22Rv1 (cell line): Measurements from ENCODE around the gene PDE4B.

Source experiments
- CTCF ChIP-seq: fragments of 450-650 bp; IDR thresholded peaks from 2 replicates; pipeline ENCODE4 v1.5.1; 2017; ENCODE audit warnings: mild to moderate bottlenecking
- ZFX ChIP-seq: fragments of 450-650 bp; IDR thresholded peaks from 2 replicates; pipeline ENCODE4 v1.6.1; 2017; ENCODE audit warnings: antibody characterized with exemption, borderline replicate concordance

- TF ChIP-seq CTCF = no peak
- TF ChIP-seq ZFX = no peak
Measured at GRCh38 chr1:66217021-66217420, 424.3 kb downstream of the PDE4B start.
